NCI-H748 treated with DMSO at 0.1 percent for 48 hours (cell line): Measurements from ENCODE around the gene GPR158.

ENCODE experiments used
- DNase-seq: peaks from one replicate; lab custom pipeline; 2025; lab: John Stamatoyannopoulos, UW

GPR158 gene

DNA sequence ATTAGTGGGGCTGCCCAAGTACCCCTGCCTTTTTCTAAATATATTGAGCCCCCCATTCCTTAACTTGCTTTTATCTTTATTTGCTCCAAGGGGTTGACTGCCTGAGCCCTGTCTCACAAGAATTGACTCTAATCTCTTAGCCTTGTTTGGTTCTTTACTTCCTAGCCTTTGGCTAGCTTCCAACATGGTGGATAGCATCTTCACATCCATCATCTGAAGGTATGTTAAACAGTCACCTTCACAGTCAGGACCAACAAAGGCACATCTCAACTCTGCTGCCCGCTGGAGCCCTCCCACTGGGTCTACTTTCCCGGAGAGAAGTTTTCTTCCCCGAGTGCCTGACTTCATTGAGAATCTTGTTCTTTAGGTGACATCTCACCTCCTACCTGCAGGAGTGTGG, 329.5 kb downstream of the GPR158 start:
- DNase-seq: no peak

DNA sequence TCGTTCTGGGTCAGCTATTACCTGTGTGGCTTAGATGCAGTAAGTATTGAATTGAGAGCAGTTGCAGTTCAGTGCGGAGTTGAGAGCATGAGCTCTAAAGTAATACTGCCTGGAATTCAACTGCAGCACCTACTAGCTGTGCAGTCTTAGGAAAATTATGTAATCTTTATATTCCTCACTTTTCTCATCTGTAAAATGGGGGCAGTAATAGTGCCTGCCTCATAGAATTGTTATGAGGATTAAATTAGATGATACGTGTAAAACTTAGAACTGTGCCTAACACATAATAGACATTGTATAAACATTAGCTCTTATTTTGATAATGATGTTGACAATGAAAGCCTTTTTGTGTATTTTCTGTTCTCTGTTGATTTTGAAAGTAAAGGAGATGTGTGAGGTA, 330.0 kb downstream of the GPR158 start:
- DNase-seq: no peak

DNA sequence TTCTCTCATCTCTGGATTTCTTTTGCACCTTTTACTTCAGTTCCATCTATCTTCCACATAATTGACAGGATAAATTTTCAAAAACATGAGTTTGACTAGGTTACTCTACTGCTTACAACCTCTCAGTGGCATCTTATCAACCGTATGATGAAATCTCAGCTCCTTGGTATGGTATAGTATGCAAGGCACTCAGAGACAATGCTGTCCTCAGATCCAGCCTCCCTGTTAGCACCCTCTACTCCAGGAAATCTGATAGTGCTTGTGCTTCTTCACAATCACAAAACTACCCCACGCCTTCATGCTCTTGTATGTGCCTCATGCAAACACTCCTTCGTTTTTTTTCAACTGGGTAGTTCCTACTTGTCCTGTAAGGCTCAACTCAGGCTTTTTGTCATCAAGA, 330.7 kb downstream of the GPR158 start:
- no peak for DNase-seq

DNA sequence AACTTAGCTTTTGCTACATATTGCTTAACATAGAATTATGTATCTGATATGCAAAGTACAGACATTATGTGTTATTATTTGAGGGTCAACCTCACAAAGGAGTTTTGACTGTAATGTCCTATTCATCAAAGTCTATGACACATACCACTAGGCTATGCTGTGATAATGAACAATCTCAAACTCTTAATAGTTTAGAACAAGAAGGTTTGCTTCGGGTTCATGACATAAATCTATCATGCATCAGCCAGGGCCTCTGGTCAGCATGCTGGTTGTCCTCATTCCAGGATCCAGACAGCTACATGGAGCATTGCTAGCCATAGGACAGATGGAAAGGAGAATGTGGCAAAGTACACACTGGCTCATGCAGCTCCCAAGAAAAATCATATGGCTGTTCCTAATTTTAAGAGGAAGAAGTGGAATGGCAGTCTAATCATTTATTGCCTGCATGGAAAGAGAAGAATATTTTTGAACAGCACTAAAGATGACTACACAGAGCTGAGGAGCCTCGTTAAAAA, 332.1 kb downstream of the GPR158 start:
- no peak for DNase-seq

DNA sequence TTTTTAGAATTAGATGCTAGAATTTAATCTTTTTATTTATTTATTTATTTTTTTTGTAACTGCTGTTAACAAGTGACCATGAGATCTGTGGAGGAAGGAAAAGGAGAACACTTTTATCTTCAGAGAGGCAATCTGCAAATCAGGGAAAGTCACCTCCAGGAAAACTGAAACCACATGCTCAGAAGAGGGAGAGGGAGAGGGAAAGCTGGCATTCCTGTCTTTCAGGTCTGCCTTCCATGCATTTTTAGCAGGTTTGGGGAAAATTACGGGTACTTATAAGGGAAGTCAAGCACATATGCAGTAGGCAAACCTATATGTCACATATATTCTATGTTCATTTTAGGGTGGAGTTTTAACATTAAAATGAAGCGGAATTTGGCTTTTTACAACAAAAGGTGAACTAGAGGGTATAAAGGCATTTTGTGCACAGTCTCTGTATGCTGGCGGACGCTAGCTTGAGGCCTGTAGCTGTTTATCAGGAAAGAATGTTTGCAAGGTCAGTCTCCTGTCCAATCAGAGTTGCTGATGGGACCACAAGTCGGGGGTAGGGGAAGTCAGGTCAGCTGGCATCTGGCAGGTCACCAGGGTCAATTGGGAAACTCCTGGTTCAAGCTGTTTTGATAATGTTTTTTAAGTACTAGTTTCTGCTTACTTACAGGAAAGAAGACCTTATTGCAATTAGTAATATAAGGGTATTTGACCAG, 333.5 kb downstream of the GPR158 start:
- no peak for DNase-seq

DNA sequence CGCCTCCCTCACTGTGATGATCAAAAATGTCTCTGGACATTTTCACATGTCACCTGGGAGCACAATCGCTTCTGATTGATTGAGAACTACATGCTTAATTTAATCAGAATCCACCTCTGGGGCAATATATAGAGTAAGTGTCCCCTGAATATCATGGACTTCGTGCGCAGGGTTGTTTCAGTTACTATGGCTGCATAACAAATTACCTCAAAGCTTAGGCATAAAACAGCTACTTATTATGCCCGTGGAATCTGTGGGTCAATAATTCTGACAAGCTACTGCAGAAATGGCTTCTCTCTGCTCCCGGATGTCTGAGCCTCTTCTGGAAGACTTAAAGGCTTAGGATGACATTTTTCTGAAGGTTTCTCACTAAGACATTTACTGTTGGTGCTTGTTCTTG, 334.4 kb downstream of the GPR158 start:
- no peak for DNase-seq

DNA sequence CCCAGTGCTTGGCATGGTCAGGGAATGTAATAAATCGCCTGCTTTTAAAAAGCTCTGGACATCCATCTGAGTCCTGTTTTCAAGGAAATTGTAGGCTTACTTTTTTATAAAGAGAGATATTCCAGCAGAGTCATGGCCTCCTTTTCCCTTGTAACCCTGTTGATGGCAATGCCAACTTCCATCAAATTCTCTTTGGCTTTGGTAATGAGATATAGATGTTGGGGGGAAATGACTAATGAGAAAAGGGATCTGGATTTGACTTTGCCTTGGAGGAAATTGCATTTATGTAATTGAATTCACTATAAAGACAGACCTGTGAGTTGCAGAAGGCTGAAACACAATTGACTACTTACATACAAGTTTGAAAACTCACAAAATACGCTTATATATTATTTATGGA, 347.5 kb downstream of the GPR158 start:
- no peak for DNase-seq

DNA sequence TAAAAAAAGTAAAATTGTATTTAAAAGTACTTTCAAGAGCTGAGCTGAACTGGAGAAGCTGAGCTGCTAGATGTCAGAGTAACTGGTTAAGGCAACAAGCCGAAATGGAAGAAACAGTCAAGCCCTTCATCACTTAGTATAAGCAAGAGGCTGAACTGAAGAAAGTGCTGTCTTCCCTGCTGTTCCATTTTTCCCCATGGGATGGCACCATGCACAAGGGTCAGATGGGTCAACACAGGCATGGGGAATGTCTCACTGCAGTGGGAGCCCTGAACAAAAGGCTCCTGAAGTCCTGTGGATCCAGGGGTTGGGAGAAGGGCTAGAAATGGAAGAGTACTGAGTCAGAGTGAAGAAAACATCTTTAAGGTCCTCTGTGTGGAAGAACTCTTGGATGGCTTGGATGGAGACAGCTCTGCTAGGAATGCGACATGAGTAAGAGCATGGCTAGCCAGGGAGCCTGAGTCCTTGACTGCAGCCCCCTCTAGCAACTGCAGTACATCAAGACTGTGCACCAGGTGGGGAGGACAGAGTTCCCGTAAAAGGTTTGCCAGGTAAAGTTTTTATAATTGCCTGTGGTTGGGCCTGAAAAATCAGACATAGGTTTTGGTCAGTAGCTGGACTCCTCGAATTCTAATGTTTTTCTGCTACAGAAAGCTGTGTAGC, 348.3 kb downstream of the GPR158 start:
- DNase-seq: no peak

DNA sequence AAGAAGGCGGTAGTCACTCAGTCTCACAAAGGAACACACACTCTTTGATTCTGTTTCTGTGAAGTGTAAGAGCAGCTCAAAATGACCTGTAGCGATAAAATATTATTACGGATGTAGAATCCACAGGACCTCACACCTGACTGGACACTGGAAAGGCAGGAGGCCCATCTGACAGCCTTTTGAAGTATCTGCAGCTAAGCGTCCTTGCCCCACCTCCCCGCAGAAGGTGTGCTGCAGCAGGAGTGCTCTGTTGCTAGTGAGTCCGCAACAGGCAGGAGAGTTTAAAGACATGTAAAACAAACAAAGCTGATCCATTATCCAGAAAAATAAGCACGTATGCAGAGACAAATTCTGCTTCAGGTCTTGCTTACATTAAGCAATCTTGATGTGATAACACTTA, 355.5 kb downstream of the GPR158 start:
- no peak for DNase-seq

DNA sequence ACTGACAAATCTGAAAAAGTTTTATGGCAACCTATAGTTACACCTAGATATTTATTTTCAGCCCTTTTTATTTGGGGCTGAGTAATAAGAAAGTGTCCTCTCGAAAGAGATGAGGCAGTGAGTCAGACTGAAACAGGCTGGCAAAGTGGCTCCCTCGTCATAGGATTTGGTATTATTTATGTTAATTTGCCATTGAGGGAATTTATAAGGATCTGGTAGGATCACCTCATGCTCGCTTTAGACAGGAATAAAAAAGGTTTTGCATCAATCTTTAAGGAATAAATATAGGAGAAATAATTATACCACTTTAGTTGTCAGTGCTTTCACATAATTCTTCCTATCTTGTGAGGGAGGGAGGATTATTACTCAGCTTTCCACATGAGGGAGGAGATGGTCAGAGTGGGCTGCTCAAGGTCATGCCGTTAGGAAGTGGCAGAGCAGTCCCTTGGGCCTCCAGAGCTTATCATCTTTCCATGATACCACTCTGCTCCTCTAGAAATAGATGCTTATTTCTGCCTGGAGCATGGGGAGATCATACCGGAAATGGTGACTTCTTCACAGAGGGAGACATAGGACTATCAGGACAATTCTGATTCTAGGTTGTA, 356.8 kb downstream of the GPR158 start:
- DNase-seq: no peak

DNA sequence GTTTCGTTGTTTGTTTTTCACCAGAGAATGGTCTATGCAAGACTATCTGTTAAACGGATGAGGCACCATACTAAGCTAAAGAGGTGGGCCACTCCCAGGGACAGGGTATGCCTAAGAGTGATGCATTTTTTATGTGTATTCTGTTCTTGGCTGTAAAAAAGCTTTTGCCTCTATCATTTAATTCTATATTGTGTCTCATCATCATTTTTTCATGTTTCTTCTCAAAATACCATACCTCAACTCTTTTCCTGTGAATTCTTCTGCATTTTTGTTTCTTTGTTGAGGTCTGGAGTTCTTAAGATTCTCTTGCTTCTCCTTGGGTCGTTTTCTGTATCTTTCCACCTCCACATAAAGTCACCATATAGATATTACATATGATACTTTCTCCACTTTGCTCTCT, 357.4 kb downstream of the GPR158 start:
- no peak for DNase-seq

DNA sequence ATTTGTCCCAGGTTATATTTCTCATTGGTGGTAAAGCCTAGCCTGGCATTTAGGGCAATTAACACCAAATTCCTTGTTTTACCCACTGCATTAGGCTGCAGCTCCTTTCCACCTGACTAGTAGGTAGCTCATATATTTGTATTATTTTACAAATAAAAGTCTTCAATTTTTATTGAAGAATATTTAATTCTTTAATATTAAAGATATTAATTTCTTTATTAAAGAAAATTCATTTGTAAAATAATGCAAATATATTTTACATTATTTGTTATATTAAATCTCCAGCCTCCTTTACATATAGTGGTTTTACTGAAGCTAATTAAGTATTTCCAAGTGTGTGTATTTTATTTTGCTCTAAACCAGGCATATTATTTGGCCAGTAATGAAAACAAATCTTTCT, 361.2 kb downstream of the GPR158 start:
- DNase-seq: no peak

DNA sequence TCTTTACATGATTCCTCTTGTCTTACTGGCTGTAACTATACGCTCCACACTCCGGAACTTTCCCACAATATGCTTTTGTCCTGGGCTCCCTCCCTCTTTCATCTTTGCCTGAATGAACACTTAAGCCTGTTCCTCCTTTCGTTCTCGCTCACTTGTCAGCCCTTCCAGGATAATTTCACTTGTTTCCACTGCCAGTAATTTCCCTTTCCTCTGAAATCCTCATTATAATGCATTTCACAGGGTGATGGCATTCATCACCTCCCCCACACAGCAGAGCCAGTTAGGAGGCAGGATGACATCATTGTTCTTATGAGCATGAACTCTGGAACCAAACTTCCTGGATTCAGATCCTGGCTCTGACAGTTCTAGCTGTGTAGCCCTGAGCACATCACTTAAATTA, 372.6 kb downstream of the GPR158 start:
- no peak for DNase-seq

DNA sequence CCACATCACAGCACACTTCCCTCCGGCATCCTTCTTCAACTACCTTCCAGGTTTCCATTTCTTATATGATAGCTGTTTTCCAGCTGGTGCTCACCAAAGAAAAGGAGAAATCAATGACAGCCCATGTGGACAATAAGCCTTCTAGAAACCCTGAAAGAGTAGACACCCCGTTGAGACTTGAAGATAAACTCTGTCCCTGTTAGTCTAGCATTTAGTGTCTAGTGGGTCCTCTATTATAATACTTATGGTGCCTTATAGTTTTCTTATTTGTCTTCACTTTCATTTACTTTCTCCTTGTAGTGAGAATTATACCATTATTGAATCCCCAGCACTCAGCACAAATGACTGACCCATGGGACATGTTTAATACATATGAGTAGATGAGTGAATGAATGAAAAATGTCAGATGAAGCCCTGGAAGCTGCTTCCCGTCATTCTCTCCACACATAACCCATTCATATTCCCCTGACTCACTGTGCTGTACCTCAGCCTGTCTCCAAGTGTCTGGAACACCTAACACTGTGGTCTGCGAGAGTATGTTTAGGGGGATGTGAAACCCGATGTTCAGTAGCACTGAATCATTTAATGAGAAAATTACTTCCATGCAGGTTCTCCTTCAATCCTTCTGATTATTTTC, 377.6 kb downstream of the GPR158 start:
- DNase-seq: no peak

DNA sequence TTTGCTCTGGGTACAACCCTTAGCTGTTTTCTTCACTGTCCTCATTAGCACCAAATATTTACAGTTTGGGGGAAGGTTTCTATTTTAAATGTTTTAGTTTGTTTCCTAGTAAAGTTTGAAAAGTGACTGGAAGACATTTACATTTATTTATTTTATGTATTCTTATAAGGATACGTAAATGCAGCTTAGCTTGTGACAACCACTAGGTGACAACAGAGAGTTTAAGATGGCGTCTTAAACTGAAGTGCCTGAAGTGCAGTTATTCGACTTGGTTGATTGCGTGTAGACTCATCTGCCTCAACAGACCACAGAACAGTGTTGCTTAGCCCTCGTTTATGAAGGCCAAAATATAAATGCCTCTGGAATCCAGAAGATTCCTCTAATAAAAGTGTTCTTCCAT, 381.1 kb downstream of the GPR158 start:
- DNase-seq: no peak

DNA sequence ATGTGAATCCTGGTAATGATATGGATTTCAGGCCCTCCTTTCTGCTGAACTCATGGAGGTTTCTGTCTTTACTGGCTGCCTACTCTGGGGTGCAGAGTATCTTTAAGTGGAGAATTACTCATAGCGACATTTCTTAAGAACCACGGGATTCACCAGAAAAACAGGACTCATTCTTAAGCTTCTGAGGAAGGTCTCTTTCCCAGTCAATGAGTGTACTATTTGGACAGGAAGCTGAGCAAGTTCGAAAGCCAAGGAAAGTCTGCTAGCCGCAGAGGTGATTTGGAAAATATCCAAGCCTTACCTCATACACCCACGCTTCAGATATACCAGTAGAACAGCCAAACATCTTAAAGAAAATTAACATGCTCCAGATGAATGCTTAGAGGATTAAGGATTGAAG, 381.7 kb downstream of the GPR158 start:
- no peak for DNase-seq

DNA sequence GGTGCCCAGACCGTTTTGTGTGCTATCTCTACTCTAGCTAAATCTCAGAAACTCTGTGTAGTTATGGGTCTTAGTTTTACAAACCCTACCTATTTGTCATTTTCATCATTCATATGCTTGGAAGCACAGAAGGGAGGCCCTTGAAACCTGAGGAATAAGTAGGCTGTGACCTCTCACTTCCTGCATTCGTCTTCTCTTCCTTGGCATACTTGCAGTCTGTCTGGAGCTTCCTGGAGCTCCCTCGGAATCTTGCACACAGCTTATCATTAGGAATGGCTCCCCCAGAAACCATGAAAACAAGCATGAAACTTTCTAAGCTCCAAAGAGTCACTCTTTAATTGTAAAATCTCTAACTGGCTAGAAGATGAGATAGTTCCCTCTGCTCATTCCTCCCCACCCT, 382.3 kb downstream of the GPR158 start:
- DNase-seq: no peak

DNA sequence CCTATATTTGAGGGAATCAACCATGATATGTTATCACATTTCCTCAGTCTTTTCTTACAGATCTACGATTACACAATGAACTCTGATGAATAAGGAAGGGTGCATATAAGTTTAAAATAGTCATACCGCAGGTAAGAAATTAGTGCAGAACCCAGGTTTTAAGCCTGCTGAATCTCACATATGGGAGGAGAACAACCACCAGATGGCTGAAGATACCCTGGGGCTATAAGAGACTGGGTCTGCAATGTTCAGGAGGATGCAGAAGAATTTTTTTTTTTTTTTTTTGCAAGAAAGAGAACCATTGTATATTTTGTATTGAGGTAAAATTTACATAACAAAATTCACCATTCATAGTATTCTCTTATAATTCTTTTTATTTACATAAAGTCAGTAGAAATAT, 387.0 kb downstream of the GPR158 start:
- DNase-seq: no peak

DNA sequence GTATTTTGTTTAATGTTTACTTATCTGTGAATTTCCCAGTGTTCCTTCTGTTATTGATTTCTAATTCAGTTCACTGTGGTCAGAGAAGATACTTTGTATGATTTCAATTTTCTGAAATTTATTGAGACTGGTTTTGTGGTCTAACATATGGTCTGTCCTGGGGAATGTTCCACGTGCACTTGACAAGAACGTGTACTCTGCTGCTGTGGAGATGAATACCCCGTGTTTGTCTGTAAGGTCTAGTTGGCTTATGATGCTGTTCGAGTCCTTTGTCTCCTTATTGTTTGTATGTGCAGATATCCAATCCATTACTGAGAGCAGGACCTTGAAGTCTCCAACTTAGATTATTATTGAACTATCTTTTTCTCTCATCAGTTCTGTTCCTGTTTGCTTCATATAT, 387.7 kb downstream of the GPR158 start:
- DNase-seq: no peak

DNA sequence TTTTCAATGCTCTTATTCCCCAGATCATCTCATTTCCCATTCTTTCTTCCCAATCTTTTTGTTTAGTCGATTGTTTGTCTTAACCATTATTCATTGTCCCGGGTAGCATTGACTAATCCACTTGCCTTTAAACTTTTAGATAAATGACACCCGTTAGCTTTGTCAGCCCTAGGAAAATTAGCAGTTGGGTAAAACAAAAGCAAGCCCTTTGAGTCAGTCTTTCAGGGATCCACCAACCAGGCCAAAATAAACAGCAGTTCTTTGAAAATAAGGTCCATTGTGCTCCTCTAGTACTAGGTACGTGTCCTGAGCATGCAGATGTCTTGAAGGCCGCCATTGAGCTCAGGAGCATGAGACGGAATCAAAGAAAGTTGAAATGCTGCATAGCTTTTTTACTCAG, 389.6 kb downstream of the GPR158 start:
- no peak for DNase-seq

DNA sequence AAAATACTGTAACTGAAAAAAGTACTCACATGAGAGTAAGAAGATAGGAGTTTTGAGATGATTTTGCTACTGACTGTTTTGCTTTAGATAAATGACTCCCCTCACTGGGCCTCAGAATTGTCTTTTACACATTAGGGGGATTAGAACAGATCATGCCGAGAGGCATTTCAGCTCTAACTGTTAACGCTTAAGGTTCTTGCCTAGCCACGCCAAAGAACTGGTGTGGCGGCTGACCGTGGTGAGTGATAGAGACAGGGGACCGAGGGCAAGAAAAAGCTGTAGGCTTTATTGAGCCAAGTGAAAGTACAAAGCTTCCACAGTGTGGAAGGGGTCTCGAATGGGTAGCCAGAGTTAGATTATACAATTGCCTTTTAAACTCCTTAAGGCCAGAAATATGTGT, 390.8 kb downstream of the GPR158 start:
- DNase-seq: no peak

DNA sequence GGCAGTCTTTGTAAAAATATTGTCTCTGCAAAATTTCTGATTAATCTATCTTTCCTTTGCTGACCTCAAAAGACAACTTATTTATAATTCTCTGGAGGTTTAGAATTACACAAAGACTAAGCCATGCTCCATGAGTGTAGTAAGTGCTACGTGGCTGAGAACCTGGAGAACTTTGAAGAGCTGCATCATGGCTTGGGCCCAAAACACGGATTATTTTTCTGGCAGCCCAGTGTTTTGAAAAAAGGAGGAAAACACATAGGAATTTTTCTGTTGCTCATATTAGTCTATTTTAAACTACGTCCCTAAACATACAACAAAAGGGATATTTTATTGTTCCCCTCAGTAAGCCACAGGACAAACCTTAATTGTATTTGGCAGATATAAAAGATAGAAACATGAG, 398.5 kb downstream of the GPR158 start:
- no peak for DNase-seq

DNA sequence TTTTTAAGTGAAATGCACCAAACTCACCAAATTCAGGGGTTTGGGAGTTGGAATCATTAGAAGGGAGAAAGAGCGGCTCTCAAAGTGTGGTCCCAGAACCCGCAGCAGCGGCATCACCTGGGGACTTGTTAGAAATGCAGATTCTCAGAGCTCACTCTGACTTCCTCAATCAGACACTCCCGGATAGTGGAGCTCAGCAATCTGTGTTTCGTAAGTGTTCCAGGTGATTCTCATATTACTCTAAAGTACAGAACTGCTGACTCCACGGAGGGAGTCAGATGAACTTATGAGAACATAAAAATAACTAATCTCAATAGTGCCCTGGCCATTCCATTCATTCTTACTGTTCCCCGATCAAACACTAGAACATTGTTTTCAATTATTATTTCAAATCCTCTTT, 400.5 kb downstream of the GPR158 start:
- no peak for DNase-seq
